Stomach (tissue), 9 donors: Measurements from ENCODE around the gene NPL. TPM values are rescaled to one million over a fixed set of nuclear protein-coding genes. Genes with fewer than 3 reads are reported as not detected.

ENCODE experiments used
- DNase-seq, 2 donors: peaks; one replicate each; pipeline versions ENCODE4 v3.0.0 to v3.0.0-alpha.2; 2013 to 2019
- H3K27ac ChIP-seq, 5 donors: fragments of 200-600 bp in 4 of 5; sonication (generic) in 4 of 5; one replicate each; pipeline ENCODE4 v1.5.1; 2013 to 2019; ENCODE audit warnings: mild to moderate bottlenecking in 1 of 5, moderate library complexity in 1 of 5
- H3K27me3 ChIP-seq, 3 donors: fragments of 200-600 bp; sonication (generic); one replicate each; pipeline ENCODE4 v1.5.1; 2017 to 2019; ENCODE audit warnings: mixed run types in 1 of 3
- H3K36me3 ChIP-seq, 4 donors: fragments of 200-600 bp; sonication (generic); 1 replicate in 3 of 4; 2 replicates in 1 of 4; pipeline ENCODE4 v1.5.1; 2016 to 2019
- H3K4me1 ChIP-seq, 4 donors: fragments of 200-600 bp; sonication (generic); one replicate each; pipeline ENCODE4 v1.5.1; 2016 to 2019
- H3K4me3 ChIP-seq, 4 donors: fragments of 200-600 bp; sonication (generic) in 3 of 4; one replicate each; pipeline ENCODE4 v1.5.1; 2016 to 2019; ENCODE audit warnings: mild to moderate bottlenecking in 1 of 4
- H3K9me3 ChIP-seq, 4 donors: fragments of 200-600 bp; sonication (generic); one replicate each; pipeline ENCODE4 v1.5.1; 2016 to 2019
- EP300 ChIP-seq: sonication (generic); formaldehyde crosslinking; IDR thresholded peaks from one replicate; pipeline ENCODE4 v1.6.1; 2017; ENCODE audit warnings: antibody characterized with exemption
- POLR2A ChIP-seq, 4 donors: fragments of 450-650 bp; IDR thresholded peaks; one replicate each; pipeline ENCODE4 v1.6.1; 2016; ENCODE audit warnings: antibody characterized with exemption in 4 of 4, control low read depth in 2 of 4, mild to moderate bottlenecking in 1 of 4, moderate library complexity in 1 of 4
- POLR2AphosphoS5 ChIP-seq, 3 donors: sonication (generic); formaldehyde crosslinking; IDR thresholded peaks; one replicate each; pipeline ENCODE4 v1.6.1; 2016; ENCODE audit warnings: antibody characterized with exemption in 3 of 3
- WGBS, 5 donors: extraction: QIAGEN DNeasy Blood & Tissue Kit in 3 of 5; methylation state at CpG; one replicate each; pipeline versions ENCODE4 v1.1.5 to v1.1.7; 2013 to 2018; 5-methylcytosine and 5-hydroxymethylcytosine counted together
- intact Hi-C: fragments of 100-400 bp; cut with DNase I; formaldehyde crosslinking; loops from one replicate; pipeline ENCODE4 v1.15.1; 2023; ENCODE audit warnings: low total_unique reads
- polyA plus RNA-seq, 3 donors: library from polyadenylated mRNA; stranded (reverse); fragments of 200-250 nt; gene quantifications; one replicate each; pipeline ENCODE4 v1.2.3, GENCODE V29; 2013
- total RNA-seq, 5 donors: library from RNA; depleted of rRNA; stranded (reverse); fragments of >200 nt; gene quantifications; one replicate each; pipeline versions ENCODE4 v1.1.0 to v1.2.3, GENCODE V29; 2014 to 2016
- TF ChIP-seq, protein P1 (sequence below), 7 experiments: fragments of 450-650 bp in 4 of 7; fragments of 200-600 bp in 3 of 7; sonication (generic) in 3 of 7; IDR thresholded peaks; one replicate each; pipeline ENCODE4 v1.5.1; 2016 to 2019; ENCODE audit warnings: antibody characterized with exemption in 7 of 7, control low read depth in 2 of 7, mild to moderate bottlenecking in 1 of 7
- donor health status: healthy with polysubstance abuse.
- donor health status: Bipolar disorder and iron deficiency.
- donor health status: healthy.

NPL gene
- total and polyA plus RNA-seq, 8 donors: 0.45 to 48.5 (median 6.0) TPM

- peaks cover 0 to 6% (median 0%) of the 10 kb centered on the region in 4 donors for H3K4me1 ChIP-seq
- intact Hi-C loops: no loop called here
- H3K9me3 ChIP-seq: no peaks in the 10 kb centered on the region
- H3K27ac ChIP-seq: no peak overlapping the region
- H3K4me3 ChIP-seq: no peak overlapping the region
- peaks cover 82 to 100% (median 99%) of the 10 kb centered on the region in 4 donors for H3K36me3 ChIP-seq
- 90 to 99% (median 97%) methylated on average over 2 to 3 of the region's 3 CpGs for WGBS, 5 donors
- DNase-seq: no peak
- TF ChIP-seq EP300 (no peak), POLR2A (IDR thresholded peaks at IDR 0.05) (no peak), POLR2AphosphoS5 (IDR thresholded peaks at IDR 0.05) (no peak)
- TF ChIP-seq, protein P1, sequence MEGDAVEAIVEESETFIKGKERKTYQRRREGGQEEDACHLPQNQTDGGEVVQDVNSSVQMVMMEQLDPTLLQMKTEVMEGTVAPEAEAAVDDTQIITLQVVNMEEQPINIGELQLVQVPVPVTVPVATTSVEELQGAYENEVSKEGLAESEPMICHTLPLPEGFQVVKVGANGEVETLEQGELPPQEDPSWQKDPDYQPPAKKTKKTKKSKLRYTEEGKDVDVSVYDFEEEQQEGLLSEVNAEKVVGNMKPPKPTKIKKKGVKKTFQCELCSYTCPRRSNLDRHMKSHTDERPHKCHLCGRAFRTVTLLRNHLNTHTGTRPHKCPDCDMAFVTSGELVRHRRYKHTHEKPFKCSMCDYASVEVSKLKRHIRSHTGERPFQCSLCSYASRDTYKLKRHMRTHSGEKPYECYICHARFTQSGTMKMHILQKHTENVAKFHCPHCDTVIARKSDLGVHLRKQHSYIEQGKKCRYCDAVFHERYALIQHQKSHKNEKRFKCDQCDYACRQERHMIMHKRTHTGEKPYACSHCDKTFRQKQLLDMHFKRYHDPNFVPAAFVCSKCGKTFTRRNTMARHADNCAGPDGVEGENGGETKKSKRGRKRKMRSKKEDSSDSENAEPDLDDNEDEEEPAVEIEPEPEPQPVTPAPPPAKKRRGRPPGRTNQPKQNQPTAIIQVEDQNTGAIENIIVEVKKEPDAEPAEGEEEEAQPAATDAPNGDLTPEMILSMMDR (IDR thresholded peaks at IDR 0.05): no peak
- H3K27me3 ChIP-seq: no peaks in the 10 kb centered on the region
Measured at GRCh38 chr1:182872881-182873280, 83.3 kb downstream of the NPL start.

GRCh38 chr1:182875889-182876288 is 86.3 kb downstream of the NPL start:
- peaks cover 91 to 100% (median 99%) of the 10 kb centered on the region in 4 donors for H3K36me3 ChIP-seq
- no peak for DNase-seq

GRCh38 chr1:182877331-182877730 is 87.8 kb downstream of the NPL start:
- Histone ChIP-seq H3K36me3 (peaks cover 95 to 100% (median 99%) of the 10 kb centered on the region in 4 donors), H3K27ac (no peak overlapping the region), H3K27me3 (no peaks in the 10 kb centered on the region), H3K9me3 (no peaks in the 10 kb centered on the region), H3K4me1 (peaks cover 0 to 6% (median 0%) of the 10 kb centered on the region in 4 donors), H3K4me3 (no peak overlapping the region)
- no peak for TF ChIP-seq POLR2AphosphoS5 (IDR thresholded peaks at IDR 0.05)
- no peak for TF ChIP-seq EP300
- TF ChIP-seq POLR2A (IDR thresholded peaks at IDR 0.05): no peak
- TF ChIP-seq, protein P1 (IDR thresholded peaks at IDR 0.05): no peak
- DNase-seq: no peak
- intact Hi-C loops: no loop called here

More at GRCh38 chr1:182875889-182876288, 86.3 kb downstream of the NPL start:
- Histone ChIP-seq H3K4me3 (no peak overlapping the region), H3K4me1 (peaks cover 0 to 6% (median 0%) of the 10 kb centered on the region in 4 donors), H3K27ac (no peak overlapping the region), H3K27me3 (no peaks in the 10 kb centered on the region), H3K9me3 (no peaks in the 10 kb centered on the region)
- WGBS, 5 donors: 85 to 97% (median 95%) methylated on average over 2 of the region's 2 CpGs
- TF ChIP-seq EP300 (no peak), POLR2AphosphoS5 (IDR thresholded peaks at IDR 0.05) (no peak), POLR2A (IDR thresholded peaks at IDR 0.05) (no peak)
- TF ChIP-seq, protein P1 (IDR thresholded peaks at IDR 0.05): no peak
- intact Hi-C loops: no loop called here

DNA sequence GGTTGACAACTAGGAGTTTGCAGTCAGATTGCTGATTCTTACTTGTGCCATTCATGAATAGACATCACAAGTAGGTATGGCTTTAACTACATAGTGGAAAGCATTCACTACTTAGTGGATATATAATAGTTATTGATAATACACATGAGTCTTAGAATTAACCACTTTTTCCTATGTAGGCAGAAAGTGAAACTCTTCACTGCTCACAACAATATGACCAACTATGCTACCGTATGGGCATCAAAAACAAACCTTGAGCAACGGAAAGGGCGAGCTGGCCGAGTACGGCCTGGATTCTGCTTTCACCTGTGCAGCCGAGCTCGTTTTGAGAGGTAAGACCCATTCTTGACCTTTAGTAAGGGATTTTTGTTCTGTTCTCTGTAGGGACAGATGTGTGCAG is 88.3 kb downstream of the NPL start:
- intact Hi-C loops: no loop called here
- Histone ChIP-seq H3K4me3 (no peak overlapping the region), H3K36me3 (peaks cover 95 to 100% (median 99%) of the 10 kb centered on the region in 4 donors), H3K27ac (no peak overlapping the region), H3K9me3 (no peaks in the 10 kb centered on the region), H3K4me1 (peaks cover 0 to 6% (median 0%) of the 10 kb centered on the region in 4 donors), H3K27me3 (no peaks in the 10 kb centered on the region)
- no peak for DNase-seq
- TF ChIP-seq POLR2A (IDR thresholded peaks at IDR 0.05): no peak
- TF ChIP-seq, protein P1 (IDR thresholded peaks at IDR 0.05): no peak
- no peak for TF ChIP-seq POLR2AphosphoS5 (IDR thresholded peaks at IDR 0.05)
- no peak for TF ChIP-seq EP300
- 88 to 95% (median 92%) methylated on average over 7 of the region's 7 CpGs for WGBS, 5 donors

Other genes starting within 250 kb of the NPL start
- gene RNASEL, start 200.5 kb upstream of the NPL start, total RNA-seq: 10 to 100 TPM in 1 of 5 donors, 1 to 10 TPM in 4; 4.3 to 11.1 (median 8.0) TPM
- gene RNASEL, start 200.5 kb upstream of the NPL start, polyA plus RNA-seq: 1 to 10 TPM; 3.2 to 4.7 (median 4.5) TPM
- gene RGS16, start 185.4 kb upstream of the NPL start, total RNA-seq: 10 to 100 TPM in 1 of 5 donors, 1 to 10 TPM in 2, under 1 TPM in 1, not detected in 1; 0.58 to 29.0 (median 3.2) TPM
- 1 to 10 TPM; 1.3 to 2.1 (median 1.9) TPM for gene RGS16, start 185.4 kb upstream of the NPL start, polyA plus RNA-seq
- not detected for gene RGS8, start 105.2 kb upstream of the NPL start, total RNA-seq
- not detected for gene RGS8, start 105.2 kb upstream of the NPL start, polyA plus RNA-seq
- 100 to 1,000 TPM in 2 of 5 donors, 10 to 100 TPM in 3; 29.0 to 196 (median 66.1) TPM for gene DHX9, start 49.6 kb downstream of the NPL start, total RNA-seq
- gene DHX9, start 49.6 kb downstream of the NPL start, polyA plus RNA-seq: 10 to 100 TPM; 45.1 to 63.2 (median 45.7) TPM
- not detected for gene SHCBP1L, start 163.4 kb downstream of the NPL start, total RNA-seq
- not detected for gene SHCBP1L, start 163.4 kb downstream of the NPL start, polyA plus RNA-seq
- 100 to 1,000 TPM; 110 to 355 (median 208) TPM for gene LAMC1, start 233.6 kb downstream of the NPL start, total RNA-seq
- 10 to 100 TPM; 11.7 to 16.4 (median 12.5) TPM for gene LAMC1, start 233.6 kb downstream of the NPL start, polyA plus RNA-seq